ENCODE results near the gene MYB. TPM values are rescaled to one million over a fixed set of nuclear protein-coding genes. Genes with fewer than 3 reads are reported as not detected.

Gene MYB
- total RNA-seq, 2 experiments from 2014 or later = 50.9 to 53.6 TPM

DNA sequence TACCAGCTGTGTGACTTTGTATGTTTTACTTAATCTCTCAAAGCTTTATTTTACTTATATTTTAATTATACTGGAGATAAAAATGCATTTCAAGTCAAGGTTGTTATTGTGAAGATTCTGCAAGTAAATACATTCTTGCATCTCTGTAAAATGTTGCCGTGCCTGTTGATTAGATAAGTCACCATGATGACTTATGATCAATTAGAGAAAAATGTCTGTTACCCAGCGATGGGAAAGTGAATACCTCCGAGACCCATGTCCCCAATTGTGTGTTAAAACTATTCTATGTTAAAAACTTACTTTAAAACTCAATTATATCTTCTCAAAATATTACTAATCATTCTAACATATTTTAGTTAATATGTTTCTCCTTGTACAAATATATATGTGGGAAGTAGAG is 39.9 kb downstream of the MYB start:
- Mint-ChIP-seq H3K9me3 (no peaks in the 10 kb centered on the region), H3K36me3 (ENCODE audit: low read depth) (peaks cover 40% of the 10 kb centered on the region), H3K4me1 (ENCODE audit: low read depth) (peaks cover 9% of the 10 kb centered on the region), H3K27me3 (no peaks in the 10 kb centered on the region), H3K27ac (no peak overlapping the region), H3K4me3 (no peak overlapping the region)
- DNase-seq (no peak), ATAC-seq (no peak)
- TF ChIP-seq CTCF (IDR thresholded peaks at IDR 0.05) = no peak
- CTCF ChIA-PET = interaction anchor here (1.3 kb wide), 1 partner anchor 12 kb away, joined by 3 read pairs; no protein-coding TSS in a partner anchor
- intact Hi-C loops (cut with micrococcal nuclease) = no loop called here
- POLR2A ChIA-PET = no interaction called here

- no peak for TF ChIP-seq CTCF (IDR thresholded peaks at IDR 0.05)
- Mint-ChIP-seq H3K9me3 (no peaks in the 10 kb centered on the region), H3K27me3 (no peaks in the 10 kb centered on the region), H3K4me3 (no peak overlapping the region), H3K36me3 (ENCODE audit: low read depth) (peaks cover 39% of the 10 kb centered on the region), H3K27ac (no peak overlapping the region), H3K4me1 (ENCODE audit: low read depth) (peaks cover 10% of the 10 kb centered on the region)
- DNase-seq = no peak
- ChIA-PET CTCF (interaction anchor here (1.3 kb wide), 1 partner anchor 12 kb away, joined by 3 read pairs; no protein-coding TSS in a partner anchor), POLR2A (no interaction called here)
- intact Hi-C loops (cut with micrococcal nuclease) = no loop called here
- no peak for ATAC-seq
Measured at GRCh38 chr6:135221505-135221904, 40.4 kb downstream of the MYB start.

GRCh38 chr6:135222623-135223022 is 41.5 kb downstream of the MYB start:
- Mint-ChIP-seq H3K4me1 (ENCODE audit: low read depth) (peaks cover 20% of the 10 kb centered on the region), H3K36me3 (ENCODE audit: low read depth) (peaks cover 30% of the 10 kb centered on the region), H3K27me3 (no peaks in the 10 kb centered on the region), H3K4me3 (no peak overlapping the region), H3K27ac (no peak overlapping the region), H3K9me3 (no peaks in the 10 kb centered on the region)
- ChIA-PET CTCF (no interaction called here), POLR2A (interaction anchor here (0.5 kb wide), 1 partner anchor 176 kb away, joined by 3 read pairs; no protein-coding TSS in a partner anchor)
- ATAC-seq (no peak), DNase-seq (no peak)
- intact Hi-C loops (cut with micrococcal nuclease) = no loop called here
- TF ChIP-seq CTCF (IDR thresholded peaks at IDR 0.05) = no peak

- no peak for TF ChIP-seq CTCF (IDR thresholded peaks at IDR 0.05)
- peak overlapping the region; percentile 60 for H3K27ac Mint-ChIP-seq
- peaks cover 20% of the 10 kb centered on the region for H3K4me1 Mint-ChIP-seq (ENCODE audit: low read depth)
- CTCF ChIA-PET = interaction anchor here (0.7 kb wide), 1 partner anchor 10 kb away, joined by 4 read pairs; no protein-coding TSS in a partner anchor
- H3K36me3 Mint-ChIP-seq (ENCODE audit: low read depth) = peaks cover 20% of the 10 kb centered on the region
- DNase-seq (no peak), ATAC-seq (no peak)
- POLR2A ChIA-PET = interaction anchor here (1.7 kb wide), 1 partner anchor 10 kb away, joined by 6 read pairs; no protein-coding TSS in a partner anchor
- no peaks in the 10 kb centered on the region for H3K9me3 Mint-ChIP-seq
- intact Hi-C loops (cut with micrococcal nuclease) = no loop called here
- no peaks in the 10 kb centered on the region for H3K27me3 Mint-ChIP-seq
- H3K4me3 Mint-ChIP-seq = peak overlapping the region; percentile 58
Measured at GRCh38 chr6:135224037-135224647, 43.0 kb downstream of the MYB start.

DNA sequence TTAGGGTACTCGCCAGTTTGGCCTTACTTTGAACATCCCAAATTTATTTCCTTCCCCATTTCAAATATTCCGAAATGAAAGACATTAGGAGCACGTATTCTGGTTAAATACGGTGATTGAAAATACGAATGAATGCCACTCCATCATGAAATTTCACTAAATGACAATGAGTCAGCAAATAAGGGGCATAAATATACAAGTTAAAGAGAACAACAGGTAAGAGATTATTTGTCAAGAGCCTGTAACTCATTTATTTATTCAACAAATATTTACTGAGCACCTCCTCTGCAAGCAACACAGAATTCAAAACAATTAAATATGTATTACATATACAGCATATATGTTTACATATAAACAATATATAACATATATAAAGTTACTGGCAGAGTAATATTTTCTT is 44.8 kb downstream of the MYB start:
- intact Hi-C loops (cut with micrococcal nuclease) = no loop called here
- H3K27me3 Mint-ChIP-seq = no peaks in the 10 kb centered on the region
- H3K4me1 Mint-ChIP-seq (ENCODE audit: low read depth) = peaks cover 20% of the 10 kb centered on the region
- DNase-seq (no peak), ATAC-seq (no peak)
- no peaks in the 10 kb centered on the region for H3K9me3 Mint-ChIP-seq
- no peak for TF ChIP-seq CTCF (IDR thresholded peaks at IDR 0.05)
- POLR2A ChIA-PET = interaction anchor here (0.6 kb wide), 1 partner anchor 95 kb away, joined by 4 read pairs; no protein-coding TSS in a partner anchor
- H3K36me3 Mint-ChIP-seq (ENCODE audit: low read depth) = peaks cover 9% of the 10 kb centered on the region
- CTCF ChIA-PET = no interaction called here
- no peak overlapping the region for H3K4me3 Mint-ChIP-seq
- H3K27ac Mint-ChIP-seq = no peak overlapping the region

Measured in activated CD8-positive, alpha-beta T cell treated with anti-CD3 and anti-CD28 coated beads for 36 hours (primary cell).